Measurements from ENCODE around the gene TCL1B.

- TF ChIP-seq EZH2 (IDR thresholded peaks at IDR 0.05; ENCODE audit: low read length) (no peak), CTCF (optimal IDR thresholded peaks at IDR 0.05 in 1 of 3, IDR thresholded peaks at IDR 0.05 in 1 of 3, conservative IDR thresholded peaks at IDR 0.05 in 1 of 3; ENCODE audit: extremely low read depth in 1 of 3, insufficient read depth in 2 of 3, low read length in 3 of 3) (no peak)
These were observed 34.2 kb upstream of the TCL1B start for GRCh38 chr14:95651821-95652583.
